SK-N-SH (cell line): ENCODE measurements around the gene CSTPP1. TPM values are rescaled to one million over a fixed set of nuclear protein-coding genes. Genes with fewer than 3 reads are reported as not detected.
"Not testable (repeated sequence)": the region's sequence is repeated elsewhere in the genome, so short reads cannot be mapped to it uniquely, and the experiment has no call there.

Source experiments
- CTCF ChIA-PET: fragments of 300-600, 350-600 bp; formaldehyde crosslinking; extraction: SDS; loops from one replicate; lab custom pipeline; 2021; lab: Yijun Ruan, JAX
- POLR2A ChIA-PET: fragments of 350-600 bp; sonication (Branson Sonifier 250); formaldehyde crosslinking; extraction: SDS; loops from one replicate; lab custom pipeline; 2020; ENCODE audit warnings: antibody characterized with exemption, inconsistent platforms; lab: Yijun Ruan, JAX
- DNase-seq: peaks from one replicate; pipeline ENCODE4 v3.0.0; 2012
- H2AFZ ChIP-seq: fragments of 200-600 bp; sonication (generic); 2 replicates; pipeline ENCODE4 v1.8.1; 2016; ENCODE audit warnings: antibody characterized with exemption, mild to moderate bottlenecking, low read depth
- H3F3A ChIP-seq: fragments of 200-600 bp; sonication (generic); replicated peaks from 2 replicates; pipeline ENCODE3; 2016; ENCODE audit warnings: antibody characterized with exemption, mild to moderate bottlenecking; ENCODE audit not compliant: insufficient read depth
- H3K27ac ChIP-seq, 2 experiments: fragments of 200-500 bp in 1 of 2; fragments of 200-600 bp in 1 of 2; sonication (Bioruptor generic) in 1 of 2; sonication (generic), shearing (Covaris generic) in 1 of 2; 2 replicates each; pipeline versions ENCODE4 v1.5.1 to v1.6.1; 2014 to 2016; ENCODE audit warnings: low read depth in 2 of 2, inconsistent platforms in 1 of 2, low read length in 1 of 2, mild to moderate bottlenecking in 1 of 2, mixed read lengths in 1 of 2
- H3K27me3 ChIP-seq: fragments of 200-600 bp; sonication (generic), shearing (Covaris generic); 2 replicates; pipeline ENCODE4 v1.6.1; 2016; ENCODE audit warnings: mixed run types; ENCODE audit not compliant: insufficient read depth
- H3K36me3 ChIP-seq, 2 experiments: fragments of 200-500 bp in 1 of 2; fragments of 200-600 bp in 1 of 2; sonication (Bioruptor generic) in 1 of 2; sonication (generic) in 1 of 2; replicated peaks in 1 of 2; 2 replicates each; pipeline versions ENCODE3 to v1.5.1; 2014 to 2016; ENCODE audit warnings: low read length in 1 of 2, mild to moderate bottlenecking in 1 of 2; ENCODE audit not compliant: insufficient read depth in 2 of 2, control insufficient read depth in 1 of 2
- H3K4me1 ChIP-seq, 2 experiments: fragments of 200-500 bp in 1 of 2; fragments of 200-600 bp in 1 of 2; sonication (Bioruptor generic) in 1 of 2; sonication (generic), shearing (Covaris generic) in 1 of 2; 2 replicates each; pipeline versions ENCODE4 v1.5.1 to v1.6.1; 2014 to 2016; ENCODE audit warnings: low read depth in 1 of 2, low read length in 1 of 2, mixed run types in 1 of 2; ENCODE audit not compliant: insufficient read depth in 2 of 2, control insufficient read depth in 1 of 2
- H3K4me2 ChIP-seq: fragments of 200-600 bp; sonication (generic), shearing (Covaris generic); 2 replicates; pipeline ENCODE4 v1.6.1; 2017; ENCODE audit warnings: mixed run types
- H3K4me3 ChIP-seq, 2 experiments: fragments of 200-500 bp in 1 of 2; fragments of 200-600 bp in 1 of 2; sonication (Bioruptor generic) in 1 of 2; sonication (generic), shearing (Covaris generic) in 1 of 2; 2 replicates each; pipeline versions ENCODE4 v1.5.1 to v1.8.1; 2014 to 2016; ENCODE audit warnings: low read depth in 2 of 2, inconsistent platforms in 1 of 2, low read length in 1 of 2, mild to moderate bottlenecking in 1 of 2, mixed read lengths in 1 of 2, moderate library complexity in 1 of 2
- H3K79me2 ChIP-seq: fragments of 200-600 bp; sonication (generic); 2 replicates; pipeline ENCODE4 v1.8.1; 2017; ENCODE audit warnings: mild to moderate bottlenecking; ENCODE audit not compliant: insufficient read depth
- H3K9ac ChIP-seq: fragments of 200-600 bp; sonication (generic); 2 replicates; pipeline ENCODE4 v1.6.1; 2017; ENCODE audit warnings: mixed run types
- H3K9me2 ChIP-seq: fragments of 200-600 bp; sonication (generic); 2 replicates; pipeline ENCODE4 v1.6.1; 2017; ENCODE audit warnings: mixed run types
- H3K9me3 ChIP-seq: fragments of 200-600 bp; sonication (generic); 2 replicates; pipeline ENCODE4 v1.6.1; 2017; ENCODE audit warnings: mixed run types, mild to moderate bottlenecking, moderate library complexity
- H4K20me1 ChIP-seq: fragments of 200-600 bp; sonication (generic); 2 replicates; pipeline ENCODE4 v1.6.1; 2017; ENCODE audit warnings: mild to moderate bottlenecking, mixed run types; ENCODE audit not compliant: insufficient read depth
- CTCF ChIP-seq: fragments of 200-600 bp; sonication (generic); IDR thresholded peaks from 2 replicates; pipeline ENCODE4 v1.6.1; 2017; ENCODE audit warnings: antibody characterized with exemption, mild to moderate bottlenecking, moderate library complexity
- FOSL2 ChIP-seq: IDR thresholded peaks from 2 replicates; pipeline ENCODE4 v1.4.0; 2012; ENCODE audit warnings: low read depth, mild to moderate bottlenecking, moderate library complexity, borderline replicate concordance
- FOXM1 ChIP-seq: IDR thresholded peaks from 2 replicates; pipeline ENCODE4 v1.4.0; 2012; ENCODE audit warnings: low read depth, mild to moderate bottlenecking
- JUND ChIP-seq: IDR thresholded peaks from 2 replicates; pipeline ENCODE4 v1.4.0; 2012
- NFIC ChIP-seq: IDR thresholded peaks from 2 replicates; pipeline ENCODE4 v1.4.0; 2012; ENCODE audit warnings: borderline replicate concordance
- TAF1 ChIP-seq: IDR thresholded peaks from 2 replicates; pipeline ENCODE4 v1.6.1; 2012; ENCODE audit warnings: low read depth, mild to moderate bottlenecking, low read length, moderate library complexity, borderline replicate concordance
- TCF12 ChIP-seq: IDR thresholded peaks from 2 replicates; pipeline ENCODE4 v1.4.0; 2012
- WGBS: methylation state at CpG from one replicate; pipeline ENCODE4 v1.1.6; 2017; ENCODE audit warnings: low lambda C conversion rate; 5-methylcytosine and 5-hydroxymethylcytosine counted together
- polyA plus RNA-seq, 3 experiments: library from polyadenylated mRNA; depleted of rRNA; stranded (reverse); fragments of >200 nt; gene quantifications; 2 replicates each; pipeline ENCODE4 v1.2.3, GENCODE V29; 2012
- TF ChIP-seq, protein P1 (sequence below): IDR thresholded peaks from 2 replicates; pipeline ENCODE4 v1.4.0; 2012; ENCODE audit warnings: low read depth, borderline replicate concordance
- TF ChIP-seq, protein P2 (sequence below): IDR thresholded peaks from 2 replicates; pipeline ENCODE4 v1.4.0; 2012; ENCODE audit warnings: low read depth
- TF ChIP-seq, protein P3 (sequence below): IDR thresholded peaks from 2 replicates; pipeline ENCODE4; 2012

The CSTPP1 gene
- polyA plus RNA-seq, 1 of the 3 experiments (the other 2 are of a cell fraction) = 85.7 TPM

GRCh38 chr11:47111318-47111804 is 174.8 kb downstream of the CSTPP1 start:
- H3K9me2 ChIP-seq = no peaks in the 10 kb centered on the region
- CTCF ChIA-PET = no interaction called here
- H3K4me3 ChIP-seq = no peak overlapping the region
- peaks cover 4% of the 10 kb centered on the region for H3F3A ChIP-seq
- H3K4me2 ChIP-seq = no peak overlapping the region
- WGBS = 92% methylated on average over 8 of the region's 8 CpGs
- H3K4me1 ChIP-seq = peaks cover 6 to 16% of the 10 kb centered on the region in 2 experiments; a peak in 3 of 4 replicates
- no peak for DNase-seq
- no peak overlapping the region for H3K27ac ChIP-seq
- H3K36me3 ChIP-seq = no peaks in the 10 kb centered on the region
- no peaks in the 10 kb centered on the region for H4K20me1 ChIP-seq
- H3K9me3 ChIP-seq = no peaks in the 10 kb centered on the region
- H3K79me2 ChIP-seq = peaks cover 5% of the 10 kb centered on the region; the same call in 1 of the 2 replicates
- no peak overlapping the region for H3K9ac ChIP-seq
- TF ChIP-seq, protein P1, sequence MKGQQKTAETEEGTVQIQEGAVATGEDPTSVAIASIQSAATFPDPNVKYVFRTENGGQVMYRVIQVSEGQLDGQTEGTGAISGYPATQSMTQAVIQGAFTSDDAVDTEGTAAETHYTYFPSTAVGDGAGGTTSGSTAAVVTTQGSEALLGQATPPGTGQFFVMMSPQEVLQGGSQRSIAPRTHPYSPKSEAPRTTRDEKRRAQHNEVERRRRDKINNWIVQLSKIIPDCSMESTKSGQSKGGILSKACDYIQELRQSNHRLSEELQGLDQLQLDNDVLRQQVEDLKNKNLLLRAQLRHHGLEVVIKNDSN = no peak
- TF ChIP-seq FOXM1 = no peak
- no peak for TF ChIP-seq NFIC
- TF ChIP-seq CTCF = no peak
- TF ChIP-seq, protein P2, sequence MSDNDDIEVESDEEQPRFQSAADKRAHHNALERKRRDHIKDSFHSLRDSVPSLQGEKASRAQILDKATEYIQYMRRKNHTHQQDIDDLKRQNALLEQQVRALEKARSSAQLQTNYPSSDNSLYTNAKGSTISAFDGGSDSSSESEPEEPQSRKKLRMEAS = no peak
- TF ChIP-seq TCF12 = no peak
- no peak for TF ChIP-seq FOSL2
- no peak for TF ChIP-seq TAF1
- no peak for TF ChIP-seq JUND
- TF ChIP-seq, protein P3, sequence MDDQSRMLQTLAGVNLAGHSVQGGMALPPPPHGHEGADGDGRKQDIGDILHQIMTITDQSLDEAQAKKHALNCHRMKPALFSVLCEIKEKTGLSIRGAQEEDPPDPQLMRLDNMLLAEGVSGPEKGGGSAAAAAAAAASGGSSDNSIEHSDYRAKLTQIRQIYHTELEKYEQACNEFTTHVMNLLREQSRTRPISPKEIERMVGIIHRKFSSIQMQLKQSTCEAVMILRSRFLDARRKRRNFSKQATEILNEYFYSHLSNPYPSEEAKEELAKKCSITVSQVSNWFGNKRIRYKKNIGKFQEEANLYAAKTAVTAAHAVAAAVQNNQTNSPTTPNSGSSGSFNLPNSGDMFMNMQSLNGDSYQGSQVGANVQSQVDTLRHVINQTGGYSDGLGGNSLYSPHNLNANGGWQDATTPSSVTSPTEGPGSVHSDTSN = no peak
- no peaks in the 10 kb centered on the region for H3K27me3 ChIP-seq
- H2AFZ ChIP-seq = no peak overlapping the region
- POLR2A ChIA-PET = no interaction called here

DNA sequence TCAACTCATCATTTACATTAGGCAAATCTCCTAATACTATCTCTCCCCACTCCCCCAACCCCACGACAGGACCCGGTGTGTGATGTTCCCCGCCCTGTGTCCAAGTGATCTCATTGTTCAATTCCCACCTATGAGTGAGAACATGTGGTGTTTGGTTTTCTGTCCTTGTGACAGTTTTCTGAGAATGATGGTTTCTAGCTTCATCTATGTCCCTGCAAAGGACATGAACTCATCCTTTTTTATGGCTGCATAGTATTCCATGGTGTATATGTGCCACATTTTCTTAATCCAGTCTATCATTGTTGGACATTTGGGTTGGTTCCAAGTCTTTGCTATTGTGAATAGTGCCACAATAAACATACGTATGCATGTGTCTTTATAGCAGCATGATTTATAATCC is 176.4 kb downstream of the CSTPP1 start:
- CTCF ChIA-PET, H3K9me2 ChIP-seq, H3K9me3 ChIP-seq, H3K27me3 ChIP-seq, H3K9ac ChIP-seq, H3K36me3 ChIP-seq, POLR2A ChIA-PET, H3K27ac ChIP-seq, H3F3A ChIP-seq, DNase-seq, H2AFZ ChIP-seq, H3K4me3 ChIP-seq, H3K79me2 ChIP-seq, H4K20me1 ChIP-seq, H3K4me2 ChIP-seq: not testable (repeated sequence)
- peaks cover 6 to 13% of the 10 kb centered on the region in 2 experiments; a peak in 3 of 4 replicates for H3K4me1 ChIP-seq
- WGBS = 98% methylated on average over 3 of the region's 4 CpGs

DNA sequence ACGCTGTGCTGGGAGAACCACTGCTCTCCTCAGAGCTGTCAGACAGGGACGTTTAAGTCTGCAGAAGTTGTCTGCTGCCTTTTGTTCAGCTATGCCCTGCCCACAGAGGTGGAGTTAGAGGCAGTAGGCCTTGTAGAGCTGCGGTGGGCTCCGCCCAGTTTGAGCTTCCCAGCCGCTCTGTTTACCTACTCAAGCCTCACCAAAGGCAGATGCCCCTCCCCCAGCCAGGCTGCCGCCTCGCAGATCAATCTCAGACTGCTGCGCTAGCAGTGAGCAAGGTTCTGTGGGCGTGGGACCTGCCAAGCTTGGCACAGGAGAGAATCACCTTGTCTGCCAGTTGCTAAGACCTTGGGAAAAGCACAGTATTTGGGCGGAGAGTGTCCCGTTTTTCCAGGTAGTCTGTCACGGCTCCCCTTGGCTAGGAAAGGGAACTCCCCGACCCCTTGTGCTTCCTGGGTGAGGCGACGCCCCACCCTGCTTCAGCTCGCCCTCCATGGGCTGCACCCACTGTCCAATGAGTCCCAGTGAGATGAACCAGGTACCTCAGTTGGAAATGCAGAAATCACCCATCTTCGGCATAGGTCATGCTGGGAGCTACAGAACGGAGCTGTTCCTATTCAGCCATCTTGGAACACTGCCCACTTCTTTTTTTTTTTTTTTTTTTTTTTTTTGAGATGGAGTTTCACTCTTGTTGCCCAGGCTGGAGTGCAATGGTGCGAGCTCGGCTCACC is 182.6 kb downstream of the CSTPP1 start:
- H3K27me3 ChIP-seq, H3K4me2 ChIP-seq, H3K4me3 ChIP-seq, H3K9me3 ChIP-seq, DNase-seq, POLR2A ChIA-PET, H2AFZ ChIP-seq, H3K9me2 ChIP-seq, H3K27ac ChIP-seq, H3K79me2 ChIP-seq, H3K9ac ChIP-seq, H4K20me1 ChIP-seq, H3F3A ChIP-seq, H3K36me3 ChIP-seq: not testable (repeated sequence)
- CTCF ChIA-PET = interaction anchor here (1.2 to 1.3 kb wide), 2 partner anchors 10 to 34 kb away, joined by 3 to 6 read pairs; no protein-coding TSS in a partner anchor
- WGBS = 88% methylated on average over 7 of the region's 20 CpGs
- H3K4me1 ChIP-seq = peaks cover 0 to 11% of the 10 kb centered on the region in 2 experiments; a peak in 2 of 4 replicates
